Fibroblast of the aortic adventitia (primary cell): ENCODE measurements around the gene EHD3. TPM values are rescaled to one million over a fixed set of nuclear protein-coding genes. Genes with fewer than 3 reads are reported as not detected.
A peak's percentile ranks its signal among the peaks of the same experiment; 100 is the strongest.

Source experiments
- DNase-seq: peaks from one replicate; pipeline ENCODE4 v3.0.0-alpha.2; 2010; ENCODE audit warnings: low read depth
- H3K4me3 ChIP-seq: 2 replicates; pipeline ENCODE4 v1.5.1; 2011; ENCODE audit warnings: low read depth, mild to moderate bottlenecking, control low read depth, low read length, moderate library complexity
- CTCF ChIP-seq: IDR thresholded peaks from 2 replicates; pipeline ENCODE4 v1.5.1; 2011; ENCODE audit warnings: mild to moderate bottlenecking, low read length, control low read depth, inconsistent platforms; ENCODE audit not compliant: insufficient read depth
- total RNA-seq: library from RNA; depleted of rRNA; stranded (reverse); fragments of >200 nt; gene quantifications from 2 replicates; pipeline ENCODE4 v1.2.3, GENCODE V29; 2012; ENCODE audit warnings: low replicate concordance

The EHD3 gene
- total RNA-seq, 1 donor, result 41.2 TPM

GRCh38 chr2:31207790-31208189, 26.2 kb upstream of the EHD3 start:
- no peak for TF ChIP-seq CTCF
- DNase-seq, result no peak

GRCh38 chr2:31208240-31208639, 25.7 kb upstream of the EHD3 start:
- no peak for DNase-seq
- no peak for TF ChIP-seq CTCF
- no peak overlapping the region for H3K4me3 ChIP-seq

More at GRCh38 chr2:31207790-31208189, 26.2 kb upstream of the EHD3 start:
- H3K4me3 ChIP-seq, result no peak overlapping the region

DNA sequence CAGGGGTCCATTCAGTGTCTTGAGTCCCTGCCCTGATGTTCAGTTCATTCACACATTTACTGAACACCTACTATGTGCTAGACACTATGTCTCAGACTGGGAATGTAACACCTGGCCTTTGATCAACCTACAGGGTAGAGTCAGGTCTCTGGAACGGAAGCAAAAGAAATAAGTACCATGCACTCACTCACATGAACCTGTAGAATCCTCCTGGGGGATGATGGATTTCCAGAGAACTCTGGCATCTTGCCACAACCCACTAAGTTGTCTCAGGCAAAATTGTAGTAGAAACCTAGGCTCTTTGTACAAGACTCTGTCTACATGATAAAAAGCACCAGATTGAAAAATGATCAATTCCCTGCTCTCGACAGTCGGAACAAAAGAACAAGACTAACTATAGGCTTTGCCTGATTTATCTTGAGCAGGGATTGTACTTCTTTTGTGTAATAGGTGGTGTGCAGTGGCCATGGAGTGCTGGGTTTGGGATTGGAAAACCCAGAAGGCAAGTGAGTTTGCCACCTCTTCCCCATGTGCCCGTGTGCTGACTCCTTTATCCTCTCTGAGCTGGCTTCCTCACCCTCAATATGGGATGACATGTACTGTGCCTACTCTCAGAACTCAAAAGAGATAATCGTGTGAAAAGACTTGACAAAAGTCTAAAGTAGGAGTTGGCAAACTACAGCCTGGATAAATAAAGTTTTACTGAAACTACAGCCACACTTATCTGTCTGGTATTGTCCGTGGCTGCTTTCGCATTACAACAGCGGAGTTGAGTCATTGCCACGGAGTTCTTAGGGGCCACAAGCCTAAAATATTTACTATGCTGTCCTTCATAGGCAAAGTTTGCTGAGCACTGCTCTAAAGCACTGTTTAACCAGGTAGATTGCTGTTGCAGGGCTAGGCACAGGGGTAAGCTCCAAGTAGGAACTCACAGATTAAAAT, 21.0 kb upstream of the EHD3 start:
- H3K4me3 ChIP-seq, result no peak overlapping the region
- peak; percentile 29 for DNase-seq
- no peak for TF ChIP-seq CTCF

DNA sequence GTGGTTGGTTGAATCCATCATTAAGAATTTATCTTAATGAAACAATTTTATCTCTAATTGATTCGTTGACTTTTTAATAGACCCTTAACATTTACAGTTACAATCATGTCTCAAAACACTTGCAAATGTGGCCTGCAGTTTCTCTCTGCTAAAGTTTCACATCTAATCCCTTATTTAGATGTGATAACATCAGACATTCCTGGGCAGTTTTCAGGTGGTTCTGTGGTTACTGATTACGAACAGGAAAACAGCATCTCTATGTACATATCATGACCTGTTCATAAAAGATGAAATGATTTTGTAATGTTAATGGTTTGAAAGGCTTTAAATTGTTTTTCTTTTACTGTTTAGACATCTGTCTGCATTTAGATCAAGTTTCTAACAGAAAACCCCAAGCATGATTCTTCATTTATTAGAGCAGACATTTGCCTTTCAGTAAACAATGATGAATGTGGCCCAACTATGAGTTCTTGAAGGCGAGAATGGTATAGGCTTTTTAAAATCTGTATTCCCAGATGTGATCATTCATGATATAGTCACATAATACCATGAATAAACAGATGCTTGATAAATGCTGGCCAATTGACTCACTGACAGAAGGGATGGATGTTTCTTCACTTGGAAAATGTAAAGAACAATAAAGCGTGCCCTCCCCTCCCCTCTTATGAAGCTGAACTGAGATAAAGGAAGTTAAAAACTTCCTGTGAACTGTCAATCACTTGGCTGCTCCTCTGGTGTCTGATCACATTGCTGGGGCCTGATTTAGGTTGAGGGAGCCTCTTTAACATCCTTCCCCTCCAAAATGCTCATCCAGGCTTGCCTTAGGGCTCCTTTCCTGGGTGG, 20.1 kb upstream of the EHD3 start:
- TF ChIP-seq CTCF, result no peak
- DNase-seq, result no peak
- H3K4me3 ChIP-seq, result no peak overlapping the region

- TF ChIP-seq CTCF, result no peak
- H3K4me3 ChIP-seq, result no peak overlapping the region
- DNase-seq, result no peak
These were observed 19.5 kb upstream of the EHD3 start for GRCh38 chr2:31214444-31214915.

DNA sequence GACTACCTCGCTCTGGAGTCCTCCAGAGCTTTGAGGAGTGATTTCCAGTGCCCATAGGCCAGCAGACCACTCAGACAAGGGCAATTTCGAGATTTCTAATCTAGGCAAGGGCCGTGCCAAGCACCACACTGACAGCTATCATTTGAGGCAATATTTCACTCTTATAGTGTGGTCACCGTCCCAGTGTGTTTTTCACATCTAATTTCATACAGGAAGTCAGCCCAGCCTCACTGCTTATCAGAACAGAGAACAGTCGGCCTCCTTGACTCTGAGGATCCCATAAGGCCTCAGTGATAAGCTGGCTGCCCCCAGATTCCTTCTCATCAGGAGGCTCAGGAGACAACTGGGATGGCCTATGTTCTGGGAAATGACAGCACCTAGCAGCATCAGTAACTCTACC, 17.2 kb upstream of the EHD3 start:
- no peak for DNase-seq
- H3K4me3 ChIP-seq, result no peak overlapping the region
- no peak for TF ChIP-seq CTCF
